GM23338 (cell line): ENCODE measurements around the gene SCLY. TPM values are rescaled to one million over a fixed set of nuclear protein-coding genes. Genes with fewer than 3 reads are reported as not detected.

Experiments
- ATAC-seq: fragments of 200-7000 bp; cut with Tn5 transposase; 3 replicates; pipeline ENCODE4 v1.9.1; 2020
- DNase-seq: peaks from one replicate; pipeline ENCODE4 v3.0.0-alpha.2; 2015; ENCODE audit warnings: low spot score
- H2AFZ ChIP-seq: fragments of 200-600 bp; sonication (generic); 2 replicates; pipeline ENCODE4 v1.8.0; 2016; ENCODE audit warnings: antibody characterized with exemption, mild to moderate bottlenecking, moderate library complexity
- H3F3A ChIP-seq: fragments of 200-600 bp; sonication (generic); replicated peaks from 2 replicates; pipeline ENCODE4 v1.8.0; 2017; ENCODE audit warnings: antibody characterized with exemption, mixed run types, low read depth
- H3K27ac ChIP-seq: fragments of 200-600 bp; sonication (generic); 2 replicates; pipeline ENCODE4 v1.6.1; 2016; ENCODE audit warnings: low read depth
- H3K27me3 ChIP-seq: fragments of 200-600 bp; sonication (generic); 2 replicates; pipeline ENCODE4 v1.8.0; 2016; ENCODE audit warnings: mild to moderate bottlenecking, mixed run types, moderate library complexity; ENCODE audit not compliant: insufficient read depth
- H3K36me3 ChIP-seq: fragments of 200-600 bp; sonication (generic); 2 replicates; pipeline ENCODE4 v1.8.0; 2016; ENCODE audit warnings: mild to moderate bottlenecking; ENCODE audit not compliant: insufficient read depth
- H3K4me1 ChIP-seq: fragments of 200-600 bp; sonication (generic); 2 replicates; pipeline ENCODE4 v1.8.0; 2016; ENCODE audit warnings: mild to moderate bottlenecking, moderate library complexity; ENCODE audit not compliant: insufficient read depth
- H3K4me2 ChIP-seq: fragments of 200-600 bp; sonication (generic); 2 replicates; pipeline ENCODE4 v1.7.1; 2017; ENCODE audit warnings: mixed run types
- H3K4me3 ChIP-seq: fragments of 200-600 bp; sonication (generic); 2 replicates; pipeline ENCODE4 v1.6.1; 2016; ENCODE audit warnings: mixed run types
- H3K79me2 ChIP-seq: fragments of 200-600 bp; sonication (generic); replicated peaks from 2 replicates; pipeline ENCODE4 v1.8.0; 2017; ENCODE audit warnings: mild to moderate bottlenecking; ENCODE audit not compliant: insufficient read depth
- H3K9me2 ChIP-seq: fragments of 200-600 bp; sonication (generic); 2 replicates; pipeline ENCODE4 v1.8.0; 2017; ENCODE audit not compliant: insufficient read depth
- H4K20me1 ChIP-seq: fragments of 200-600 bp; sonication (generic); replicated peaks from 2 replicates; pipeline ENCODE4 v1.8.0; 2017; ENCODE audit warnings: mild to moderate bottlenecking; ENCODE audit not compliant: insufficient read depth
- H3K27ac Mint-ChIP-seq: 2 replicates; pipeline ENCODE4 v1.8.0; 2020; ENCODE audit warnings: inconsistent platforms, mild to moderate bottlenecking, moderate library complexity, mixed read lengths
- H3K27me3 Mint-ChIP-seq: 3 replicates; pipeline ENCODE4 v1.8.0; 2022; ENCODE audit warnings: low read depth, mild to moderate bottlenecking, moderate library complexity, mixed read lengths, inconsistent platforms; ENCODE audit not compliant: insufficient read depth, poor library complexity
- H3K36me3 Mint-ChIP-seq: 3 replicates; pipeline ENCODE4 v1.8.0; 2021; ENCODE audit warnings: low read depth, mild to moderate bottlenecking, inconsistent platforms, moderate library complexity, mixed read lengths
- H3K4me1 Mint-ChIP-seq: 3 replicates; pipeline ENCODE4 v1.8.0; 2020; ENCODE audit warnings: mild to moderate bottlenecking, inconsistent platforms, mixed read lengths
- H3K4me3 Mint-ChIP-seq: 3 replicates; pipeline ENCODE4 v1.8.0; 2021; ENCODE audit warnings: moderate library complexity, mild to moderate bottlenecking, inconsistent platforms, mixed read lengths
- H3K9me3 Mint-ChIP-seq: 3 replicates; pipeline ENCODE4 v1.8.0; 2020; ENCODE audit warnings: moderate library complexity, mild to moderate bottlenecking, inconsistent platforms, mixed read lengths
- CTCF ChIP-seq, 2 experiments: fragments of 200-600 bp in 1 of 2; sonication (generic) in 1 of 2; conservative IDR thresholded peaks; 2 replicates each; pipeline versions ENCODE4 v1.5.1 to v1.6.1; 2016 to 2017; ENCODE audit warnings: antibody characterized with exemption in 2 of 2, low read depth in 2 of 2, mild to moderate bottlenecking in 2 of 2, moderate library complexity in 1 of 2
- ETS1 ChIP-seq: IDR thresholded peaks from 2 replicates; pipeline ENCODE4 v1.6.1; 2016; ENCODE audit warnings: antibody characterized with exemption
- EZH2phosphoT487 ChIP-seq: fragments of 200-600 bp; sonication (generic); IDR thresholded peaks from one replicate; pipeline ENCODE4 v1.8.1; 2018; ENCODE audit warnings: antibody characterized with exemption; ENCODE audit not compliant: unreplicated experiment
- NANOG ChIP-seq: IDR thresholded peaks from 2 replicates; pipeline ENCODE4 v1.6.1; 2016; ENCODE audit warnings: antibody characterized with exemption, borderline replicate concordance
- STAT1 ChIP-seq: IDR thresholded peaks from one replicate; pipeline ENCODE4 v1.6.1; 2016; ENCODE audit warnings: antibody characterized with exemption; ENCODE audit not compliant: unreplicated experiment
- ZNF114 ChIP-seq: fragments of 250-450 bp; sonication (Bioruptor Pico); IDR thresholded peaks from 2 replicates; pipeline ENCODE4 v1.5.0; 2020; ENCODE audit warnings: mild to moderate bottlenecking, moderate library complexity
- ZNF462 ChIP-seq: fragments of 250-450 bp; sonication (Bioruptor Pico); IDR thresholded peaks from 2 replicates; pipeline ENCODE4 v1.5.0; 2020; ENCODE audit warnings: mild to moderate bottlenecking, moderate library complexity
- polyA plus RNA-seq: library from polyadenylated mRNA; unstranded; fragments of >200 nt; fragmentation: Nextera tagmentation; extraction: Ambion mirVana; gene quantifications from 2 replicates; pipeline ENCODE4 v1.2.1, GENCODE V29; 2016
- total RNA-seq: library from RNA; depleted of rRNA; stranded (reverse); fragments of >200 nt; shearing (Covaris generic); gene quantifications from 2 replicates; pipeline ENCODE4 v1.2.3, GENCODE V29; 2014

SCLY gene
- total and polyA plus RNA-seq, 2 experiments from 2014 or later = 57.2 to 80.3 TPM

GRCh38 chr2:238081150-238081549, 20.3 kb downstream of the SCLY start:
- no peaks in the 10 kb centered on the region for H3K9me2 ChIP-seq
- 0 out of 2 replicates have a peak, but pooled peaks cover 5% of the 10 kb centered on the region for H3F3A ChIP-seq
- H3K4me1 ChIP-seq = peaks cover 17% of the 10 kb centered on the region
- H3K27me3 Mint-ChIP-seq = peaks cover 11% of the 10 kb centered on the region
- no peaks in the 10 kb centered on the region; the same call in 2 of the 3 replicates for H3K9me3 Mint-ChIP-seq
- no peak for ATAC-seq
- peaks cover 96% of the 10 kb centered on the region for H3K36me3 Mint-ChIP-seq
- DNase-seq = no peak
- H2AFZ ChIP-seq = no peak overlapping the region
- peaks cover 29% of the 10 kb centered on the region for H3K4me1 Mint-ChIP-seq
- no peak overlapping the region for H3K4me3 ChIP-seq
- H3K27ac ChIP-seq = 0 out of 2 replicates have a peak overlapping the region, but pooled peaks have one; percentile 61
- H3K4me3 Mint-ChIP-seq = no peak overlapping the region
- H3K27ac Mint-ChIP-seq = peak overlapping the region; percentile 51
- TF ChIP-seq STAT1 (no peak), NANOG (no peak), CTCF (conservative IDR thresholded peaks at IDR 0.05; ENCODE audit: low read depth in 2 of 2) (no peak)
- peaks cover 49% of the 10 kb centered on the region for H3K36me3 ChIP-seq
- H3K79me2 ChIP-seq = peaks cover 37% of the 10 kb centered on the region
- H3K4me2 ChIP-seq = no peak overlapping the region
- H4K20me1 ChIP-seq = peaks cover 8% of the 10 kb centered on the region; the same call in 1 of the 2 replicates
- H3K27me3 ChIP-seq = no peaks in the 10 kb centered on the region

- H3K27ac ChIP-seq = no peak overlapping the region
- no peak for DNase-seq
- no peak overlapping the region for H3K4me2 ChIP-seq
- no peak for ATAC-seq
- H3K4me1 Mint-ChIP-seq = peaks cover 26% of the 10 kb centered on the region
- H3K27ac Mint-ChIP-seq = peak overlapping the region; percentile 79
- H3K36me3 Mint-ChIP-seq = peaks cover 95% of the 10 kb centered on the region
- H3K36me3 ChIP-seq = peaks cover 53% of the 10 kb centered on the region
- H3K4me3 Mint-ChIP-seq = no peak overlapping the region
- H3F3A ChIP-seq = 0 out of 2 replicates have a peak, but pooled peaks cover 6% of the 10 kb centered on the region
- H3K9me2 ChIP-seq = no peaks in the 10 kb centered on the region
- peaks cover 33% of the 10 kb centered on the region for H3K79me2 ChIP-seq
- no peaks in the 10 kb centered on the region for H3K27me3 ChIP-seq
- no peaks in the 10 kb centered on the region; the same call in 2 of the 3 replicates for H3K9me3 Mint-ChIP-seq
- H2AFZ ChIP-seq = no peak overlapping the region
- peaks cover 7% of the 10 kb centered on the region for H3K27me3 Mint-ChIP-seq
- H3K4me1 ChIP-seq = peaks cover 17% of the 10 kb centered on the region
- H3K4me3 ChIP-seq = no peak overlapping the region
- H4K20me1 ChIP-seq = peaks cover 8% of the 10 kb centered on the region; the same call in 1 of the 2 replicates
- TF ChIP-seq ETS1 (no peak), CTCF (conservative IDR thresholded peaks at IDR 0.05; ENCODE audit: low read depth in 2 of 2) (no peak), ZNF114 (CRISPR knock-in tag) (no peak), NANOG (no peak), ZNF462 (CRISPR knock-in tag) (no peak), STAT1 (no peak), EZH2phosphoT487 (no peak)
Measured at GRCh38 chr2:238081561-238081960, 20.8 kb downstream of the SCLY start.
